ENCODE results near the gene HECW1.

- TF ChIP-seq POLR2A (IDR thresholded peaks at IDR 0.05; ENCODE audit: low read depth, low read length) (no peak), POLR2AphosphoS5 (IDR thresholded peaks at IDR 0.05; ENCODE audit: low read depth, low read length) (no peak), TAF1 (IDR thresholded peaks at IDR 0.05; ENCODE audit: low read depth, low read length) (no peak), SPI1 (IDR thresholded peaks at IDR 0.05; ENCODE audit: low read depth, low read length) (no peak), PAX5 (IDR thresholded peaks at IDR 0.05; ENCODE audit: insufficient read depth, low read length, severe bottlenecking) (no peak)
These were observed 2.0 kb downstream of the HECW1 start for GRCh38 chr7:43114458-43114780.

Data from GM12891 (cell line).